HCT116 (cell line): ENCODE results near the gene CFL1. TPM values are rescaled to one million over a fixed set of nuclear protein-coding genes. Genes with fewer than 3 reads are reported as not detected.

Experiments used
- ATAC-seq: fragments of 200-7000 bp; cut with Tn5 transposase; 2 replicates; pipeline ENCODE4 v1.9.1; 2020; ENCODE audit warnings: mild to moderate bottlenecking, moderate library complexity
- BruUV-seq: library from RNA; stranded (reverse); fragments of 400-500 nt; replicated peaks from 2 replicates; lab custom pipeline; 2021; lab: Mats Ljungman, UMichigan
- CTCF ChIA-PET: fragments of 300-600 bp; sonication (Branson Sonifier 250); formaldehyde crosslinking; loops from one replicate; lab custom pipeline; 2021; ENCODE audit warnings: antibody characterized with exemption; lab: Charles Lee
- POLR2A ChIA-PET: fragments of 300-600, 350-600 bp; sonication (Branson Sonifier 250); formaldehyde crosslinking; loops from one replicate; lab custom pipeline; 2021; ENCODE audit warnings: antibody characterized with exemption; lab: Charles Lee
- RAD21 ChIA-PET, 2 experiments: fragments of 300-600 bp; sonication (Branson Sonifier 250); formaldehyde crosslinking; loops; one replicate each; lab custom pipeline; 2023; ENCODE audit warnings: low total read pairs in 2 of 2; ENCODE audit not compliant: uncharacterized antibody in 2 of 2, unreplicated experiment in 2 of 2, low non-redundant PET in 1 of 2; lab: Charles Lee
- DNase-seq: peaks from one replicate; pipeline ENCODE4 v3.0.0-alpha.2; 2010; ENCODE audit warnings: low read depth, low spot score
- H2AFZ ChIP-seq: fragments of 200-600 bp; shearing (Covaris generic), sonication (generic); 2 replicates; pipeline ENCODE4 v1.6.1; 2017; ENCODE audit warnings: low read depth, mixed run types, mixed read lengths, antibody characterized with exemption, low read length; ENCODE audit not compliant: poor library complexity, severe bottlenecking
- H3K27ac ChIP-seq: 2 replicates; pipeline ENCODE4 v1.5.1; 2012; ENCODE audit warnings: low read depth, low read length
- H3K27me3 ChIP-seq: fragments of 200-600 bp; sonication (generic); 2 replicates; pipeline ENCODE4 v1.6.1; 2016; ENCODE audit warnings: mixed run types, low read length, mixed read lengths; ENCODE audit not compliant: insufficient read depth
- H3K36me3 ChIP-seq, 2 experiments: fragments of 200-500 bp in 1 of 2; fragments of 200-600 bp in 1 of 2; sonication (Bioruptor generic) in 1 of 2; sonication (generic) in 1 of 2; 2 replicates each; pipeline versions ENCODE4 v1.5.1 to v1.6.1; 2014 to 2016; ENCODE audit warnings: low read length in 2 of 2, inconsistent platforms in 1 of 2, mixed read lengths in 1 of 2, mixed run types in 1 of 2; ENCODE audit not compliant: insufficient read depth in 2 of 2, control insufficient read depth in 1 of 2
- H3K4me1 ChIP-seq, 2 experiments: fragments of 200-600 bp in 1 of 2; sonication (generic) in 1 of 2; 2 replicates each; pipeline versions ENCODE4 v1.5.1 to v1.6.1; 2012 to 2017; ENCODE audit warnings: low read length in 2 of 2, inconsistent platforms in 1 of 2, mild to moderate bottlenecking in 1 of 2, mixed read lengths in 1 of 2, mixed run types in 1 of 2, moderate library complexity in 1 of 2; ENCODE audit not compliant: insufficient read depth in 2 of 2, control insufficient read depth in 1 of 2
- H3K4me2 ChIP-seq: fragments of 200-600 bp; sonication (generic); 2 replicates; pipeline ENCODE4 v1.6.1; 2017; ENCODE audit warnings: mixed run types, low read length, mixed read lengths
- H3K4me3 ChIP-seq, 2 experiments: fragments of 200-600 bp in 1 of 2; sonication (generic) in 1 of 2; replicated peaks in 1 of 2; 2 replicates each; pipeline ENCODE4 v1.5.1; 2011 to 2016; ENCODE audit warnings: low read length in 2 of 2, control low read depth in 1 of 2, low read depth in 1 of 2, mild to moderate bottlenecking in 1 of 2, mixed read lengths in 1 of 2, mixed run types in 1 of 2
- H3K79me2 ChIP-seq: fragments of 200-600 bp; sonication (generic); 2 replicates; pipeline ENCODE4 v1.6.1; 2017; ENCODE audit warnings: mild to moderate bottlenecking, mixed run types, low read length, moderate library complexity, mixed read lengths; ENCODE audit not compliant: insufficient read depth
- H3K9ac ChIP-seq: fragments of 200-600 bp; sonication (generic); 2 replicates; pipeline ENCODE4 v1.6.1; 2016; ENCODE audit warnings: low read length, mixed read lengths
- H3K9me2 ChIP-seq: fragments of 200-600 bp; sonication (generic), shearing (Covaris generic); 2 replicates; pipeline ENCODE4 v1.6.1; 2017; ENCODE audit warnings: mixed run types, mild to moderate bottlenecking, moderate library complexity; ENCODE audit not compliant: insufficient read depth
- H3K9me3 ChIP-seq, 2 experiments: fragments of 200-500 bp in 1 of 2; fragments of 200-600 bp in 1 of 2; sonication (Bioruptor generic) in 1 of 2; sonication (generic) in 1 of 2; 2 replicates each; pipeline ENCODE4 v1.6.1; 2014 to 2017; ENCODE audit warnings: low read length in 2 of 2, mixed read lengths in 2 of 2, inconsistent platforms in 1 of 2, low read depth in 1 of 2, mild to moderate bottlenecking in 1 of 2, mixed run types in 1 of 2, moderate library complexity in 1 of 2; ENCODE audit not compliant: control insufficient read depth in 1 of 2, insufficient read depth in 1 of 2
- H4K20me1 ChIP-seq: fragments of 200-600 bp; sonication (generic), shearing (Covaris generic); 2 replicates; pipeline ENCODE4 v1.6.1; 2017; ENCODE audit warnings: mixed run types, mild to moderate bottlenecking, moderate library complexity; ENCODE audit not compliant: insufficient read depth
- CEBPB ChIP-seq: IDR thresholded peaks from 2 replicates; pipeline ENCODE4 v1.6.1; 2012; ENCODE audit warnings: low read depth
- CTCF ChIP-seq, 3 experiments: fragments of 200-600 bp in 1 of 3; sonication (generic) in 1 of 3; IDR thresholded peaks in 2 of 3; conservative IDR thresholded peaks in 1 of 3; 2 replicates each; pipeline ENCODE4 v1.5.1; 2012 to 2017; ENCODE audit warnings: low read depth in 2 of 3, low read length in 2 of 3, antibody characterized with exemption in 1 of 3, borderline replicate concordance in 1 of 3, control low read depth in 1 of 3, mild to moderate bottlenecking in 1 of 3, mixed read lengths in 1 of 3, mixed run types in 1 of 3, moderate library complexity in 1 of 3; ENCODE audit not compliant: insufficient read depth in 1 of 3
- ELF1 ChIP-seq: IDR thresholded peaks from 2 replicates; pipeline ENCODE4 v1.6.1; 2012; ENCODE audit warnings: low read depth, borderline replicate concordance
- EZH2phosphoT487 ChIP-seq: fragments of 200-600 bp; IDR thresholded peaks from 2 replicates; pipeline ENCODE4 v1.6.1; 2018; ENCODE audit warnings: antibody characterized with exemption, borderline replicate concordance
- FOSL1 ChIP-seq: IDR thresholded peaks from 2 replicates; pipeline ENCODE4 v1.6.1; 2012; ENCODE audit warnings: low read depth
- JUND ChIP-seq: IDR thresholded peaks from 2 replicates; pipeline ENCODE4 v1.6.1; 2012
- MAX ChIP-seq: IDR thresholded peaks from 2 replicates; pipeline ENCODE4 v1.6.1; 2012
- RAD21 ChIP-seq: IDR thresholded peaks from 2 replicates; pipeline ENCODE4 v1.6.1; 2012; ENCODE audit warnings: low read depth, mild to moderate bottlenecking
- REST ChIP-seq: IDR thresholded peaks from 2 replicates; pipeline ENCODE4 v1.6.1; 2012; ENCODE audit warnings: low read depth
- SP1 ChIP-seq: IDR thresholded peaks from 2 replicates; pipeline ENCODE4 v1.6.1; 2012; ENCODE audit warnings: low read depth
- TCF7L2 ChIP-seq: IDR thresholded peaks from 2 replicates; pipeline ENCODE4 v1.7.0; 2011; ENCODE audit warnings: borderline replicate concordance, inconsistent platforms; ENCODE audit not compliant: insufficient read depth, insufficient read length; ENCODE audit errors: extremely low read depth
- YY1 ChIP-seq: IDR thresholded peaks from 2 replicates; pipeline ENCODE4 v1.6.1; 2011; ENCODE audit warnings: low read length, low read depth, moderate library complexity, mild to moderate bottlenecking; ENCODE audit not compliant: insufficient replicate concordance; ENCODE audit errors: extremely low read depth
- ZBTB33 ChIP-seq: IDR thresholded peaks from 2 replicates; pipeline ENCODE4 v1.6.1; 2011; ENCODE audit warnings: mild to moderate bottlenecking, low read length, moderate library complexity; ENCODE audit not compliant: insufficient replicate concordance; ENCODE audit errors: extremely low read depth
- ZFX ChIP-seq: fragments of 450-650 bp; IDR thresholded peaks from 2 replicates; pipeline ENCODE4 v1.6.1; 2017
- intact Hi-C: fragments of 100-400 bp; cut with micrococcal nuclease; formaldehyde crosslinking; loops from 2 replicates; pipeline ENCODE4 v1.10.0; 2022
- total RNA-seq: library from RNA; stranded (reverse); gene quantifications from one replicate; pipeline ENCODE4 v1.2.1, GENCODE V29; 2021; ENCODE audit not compliant: unreplicated experiment

Gene CFL1
- total RNA-seq, 1 experiment from 2014 or later: 1,270 TPM

- no peak overlapping the region for H3K9ac ChIP-seq
- H3K4me3 ChIP-seq: no peak overlapping the region
- POLR2A ChIA-PET: no interaction called here
- no peak overlapping the region for H2AFZ ChIP-seq
- intact Hi-C loops: no loop called here
- CTCF ChIA-PET: no interaction called here
- RAD21 ChIA-PET: no interaction called here
- H3K4me2 ChIP-seq: no peak overlapping the region
- no peaks in the 10 kb centered on the region for H3K27me3 ChIP-seq
- peaks cover 31 to 56% of the 10 kb centered on the region in 2 experiments for H3K36me3 ChIP-seq
- no peak for ATAC-seq
- TF ChIP-seq MAX (no peak), YY1 (no peak), TCF7L2 (no peak), JUND (no peak), CTCF (IDR thresholded peaks at IDR 0.05 in 2 of 3, conservative IDR thresholded peaks at IDR 0.05 in 1 of 3; ENCODE audit: borderline replicate concordance in 1 of 3, insufficient read depth in 1 of 3, low read depth in 2 of 3, low read length in 2 of 3) (no peak), ELF1 (no peak), ZFX (no peak), ZBTB33 (no peak), FOSL1 (no peak), CEBPB (no peak), RAD21 (no peak), SP1 (no peak), EZH2phosphoT487 (no peak), REST (no peak)
- TF ChIP-seq, all 23 proteins: peak for 0
- BruUV-seq: no TSS peak
- Histone ChIP-seq H3K4me1 (peaks cover 14 to 23% of the 10 kb centered on the region in 2 experiments), H3K9me3 (no peaks in the 10 kb centered on the region; a peak in 1 of 4 replicates), H3K27ac (no peak overlapping the region), H3K9me2 (no peaks in the 10 kb centered on the region), H4K20me1 (peaks cover 15% of the 10 kb centered on the region; the same call in 1 of the 2 replicates), H3K79me2 (peaks cover 41% of the 10 kb centered on the region)
- DNase-seq: no peak
Observed at GRCh38 chr11:65854161-65854592, 3.8 kb downstream of the CFL1 start.
